Measurements from ENCODE around the gene RAB32. TPM values are rescaled to one million over a fixed set of nuclear protein-coding genes. Genes with fewer than 3 reads are reported as not detected.

The RAB32 gene
- total RNA-seq, 2 donors from 2014 or later: 2.3 to 2.5 TPM

- no peaks in the 10 kb centered on the region for H3K36me3 Mint-ChIP-seq
- no peaks in the 10 kb centered on the region for H3K9me3 Mint-ChIP-seq
- DNase-seq (ENCODE audit: low spot score) (no peak), ATAC-seq (no peak)
- H3K27me3 Mint-ChIP-seq: peaks cover 0 to 3% of the 10 kb centered on the region in 2 donors
- H3K4me3 Mint-ChIP-seq: no peak overlapping the region
- H3K27ac Mint-ChIP-seq: no peak overlapping the region
- H3K4me1 Mint-ChIP-seq (ENCODE audit: low read depth in 2 of 2): peaks cover 0 to 4% of the 10 kb centered on the region in 2 donors
Measured at GRCh38 chr6:146595972-146596731, 52.5 kb downstream of the RAB32 start.

- DNase-seq (ENCODE audit: low spot score): no peak
- Mint-ChIP-seq H3K27ac (no peak within 1 kb of the TSS), H3K9me3 (no peaks in the 10 kb centered on the region), H3K4me1 (ENCODE audit: low read depth in 2 of 2) (peaks cover 0 to 4% of the 10 kb centered on the region in 2 donors), H3K27me3 (peaks cover 0 to 3% of the 10 kb centered on the region in 2 donors), H3K36me3 (no peaks in the 10 kb centered on the region), H3K4me3 (peak within 1 kb of the TSS; percentile 55)
- ATAC-seq: no peak
Measured at GRCh38 chr6:146598772-146599405, 55.3 kb downstream of the RAB32 start, which contains the start of gene ADGB. Gene ADGB, plus strand, starts transcription at chr6:146598972. Its CDS starts 69 bp downstream, at chr6:146599041.

GRCh38 chr6:146601352-146601751 lies 57.7 kb downstream of the RAB32 start:
- peaks cover 0 to 3% of the 10 kb centered on the region in 2 donors for H3K27me3 Mint-ChIP-seq
- DNase-seq (ENCODE audit: low spot score) (no peak), ATAC-seq (no peak)
- H3K4me1 Mint-ChIP-seq (ENCODE audit: low read depth in 2 of 2): peaks cover 0 to 4% of the 10 kb centered on the region in 2 donors
- H3K27ac Mint-ChIP-seq: no peak overlapping the region
- H3K36me3 Mint-ChIP-seq: no peaks in the 10 kb centered on the region
- H3K9me3 Mint-ChIP-seq: no peaks in the 10 kb centered on the region
- no peak overlapping the region for H3K4me3 Mint-ChIP-seq

- Mint-ChIP-seq H3K4me3 (no peak overlapping the region), H3K27ac (no peak overlapping the region)
Measured at GRCh38 chr6:146602526-146602925, 58.9 kb downstream of the RAB32 start.

More at GRCh38 chr6:146602526-146602925, 58.9 kb downstream of the RAB32 start:
- H3K4me1 Mint-ChIP-seq (ENCODE audit: low read depth in 2 of 2): peaks cover 0 to 4% of the 10 kb centered on the region in 2 donors
- no peak for DNase-seq (ENCODE audit: low spot score)
- ATAC-seq: no peak
- H3K27me3 Mint-ChIP-seq: peaks cover 0 to 3% of the 10 kb centered on the region in 2 donors
- H3K36me3 Mint-ChIP-seq: no peaks in the 10 kb centered on the region
- no peaks in the 10 kb centered on the region for H3K9me3 Mint-ChIP-seq

Other genes starting within 250 kb of the RAB32 start
- gene ADGB, start 55.1 kb downstream of the RAB32 start, total RNA-seq: not detected